ENCODE results near the gene ZSWIM4.

Gene ZSWIM4

DNA sequence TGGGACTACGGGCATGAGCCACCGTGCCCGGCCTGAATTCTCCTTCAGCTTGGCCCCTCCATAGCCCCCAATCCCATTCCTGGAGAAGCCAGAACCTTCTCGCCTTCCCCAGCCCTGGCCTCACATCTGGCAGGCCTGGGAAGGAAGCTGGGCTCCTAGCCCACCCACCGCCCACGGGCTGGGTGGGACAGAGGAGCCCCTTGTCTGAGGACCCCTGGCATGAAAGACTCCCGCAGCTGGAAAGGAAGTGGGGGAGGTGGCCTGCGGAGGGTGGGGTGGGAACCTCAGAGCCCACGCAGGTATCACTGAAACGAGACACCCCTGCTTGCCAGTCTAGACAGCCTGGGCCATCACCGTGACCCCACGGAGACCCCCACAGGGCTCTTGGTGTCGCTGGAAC, 74.0 kb downstream of the ZSWIM4 start:
- no peak for TF ChIP-seq REST (IDR thresholded peaks at IDR 0.05; ENCODE audit: insufficient read depth in 1 of 2, low read depth in 2 of 2, low read length in 2 of 2)
- TF ChIP-seq SIN3A (IDR thresholded peaks at IDR 0.05; ENCODE audit: borderline replicate concordance, insufficient read depth, low read length), result no peak
- TF ChIP-seq FOXP2 (optimal IDR thresholded peaks at IDR 0.05; ENCODE audit: borderline replicate concordance, extremely low read depth, extremely low read length, insufficient read depth), result no peak
- no peak for TF ChIP-seq POLR2AphosphoS5 (IDR thresholded peaks at IDR 0.05; ENCODE audit: low read depth, low read length)
- no peak for TF ChIP-seq TAF1 (IDR thresholded peaks at IDR 0.05; ENCODE audit: borderline replicate concordance, insufficient read depth, low read length)

DNA sequence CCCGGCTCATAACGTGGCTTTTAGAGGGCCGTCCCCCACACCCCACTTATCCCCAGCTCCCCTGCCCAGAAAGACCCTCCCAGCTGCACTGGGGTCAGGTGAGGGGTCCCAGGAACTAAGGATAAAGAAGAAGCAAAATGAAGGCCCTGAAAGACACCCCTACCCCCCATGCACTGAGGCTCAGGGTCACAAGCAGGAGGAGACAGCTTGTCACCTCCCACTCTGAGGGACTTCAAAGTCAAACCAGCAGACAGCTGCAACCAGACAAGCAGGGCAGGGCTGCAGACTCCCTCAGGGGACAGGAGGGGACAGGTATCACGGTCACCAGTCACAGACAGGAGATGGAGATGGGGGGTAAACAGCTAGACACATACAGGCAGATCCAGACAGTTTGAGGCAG, 75.6 kb downstream of the ZSWIM4 start:
- no peak for TF ChIP-seq POLR2AphosphoS5 (IDR thresholded peaks at IDR 0.05; ENCODE audit: low read depth, low read length)

GRCh38 chr19:13872339-13872694, 77.1 kb downstream of the ZSWIM4 start:
- TF ChIP-seq FOXP2 (optimal IDR thresholded peaks at IDR 0.05; ENCODE audit: borderline replicate concordance, extremely low read depth, extremely low read length, insufficient read depth) (no peak), REST (IDR thresholded peaks at IDR 0.05; ENCODE audit: insufficient read depth in 1 of 2, low read depth in 2 of 2, low read length in 2 of 2) (no peak), POLR2AphosphoS5 (IDR thresholded peaks at IDR 0.05; ENCODE audit: low read depth, low read length) (no peak), TAF1 (IDR thresholded peaks at IDR 0.05; ENCODE audit: borderline replicate concordance, insufficient read depth, low read length) (no peak), SIN3A (IDR thresholded peaks at IDR 0.05; ENCODE audit: borderline replicate concordance, insufficient read depth, low read length) (no peak)

GRCh38 chr19:13872695-13873389, 77.6 kb downstream of the ZSWIM4 start:
- TF ChIP-seq POLR2AphosphoS5 (IDR thresholded peaks at IDR 0.05; ENCODE audit: low read depth, low read length) (no peak), FOXP2 (optimal IDR thresholded peaks at IDR 0.05; ENCODE audit: borderline replicate concordance, extremely low read depth, extremely low read length, insufficient read depth) (no peak), SIN3A (IDR thresholded peaks at IDR 0.05; ENCODE audit: borderline replicate concordance, insufficient read depth, low read length) (no peak), REST (IDR thresholded peaks at IDR 0.05; ENCODE audit: insufficient read depth in 1 of 2, low read depth in 2 of 2, low read length in 2 of 2) (no peak), TAF1 (IDR thresholded peaks at IDR 0.05; ENCODE audit: borderline replicate concordance, insufficient read depth, low read length) (no peak)

GRCh38 chr19:13873834-13874515, 78.7 kb downstream of the ZSWIM4 start:
- TF ChIP-seq FOXP2 (optimal IDR thresholded peaks at IDR 0.05; ENCODE audit: borderline replicate concordance, extremely low read depth, extremely low read length, insufficient read depth), result no peak
- TF ChIP-seq TAF1 (IDR thresholded peaks at IDR 0.05; ENCODE audit: borderline replicate concordance, insufficient read depth, low read length), result no peak
- TF ChIP-seq SIN3A (IDR thresholded peaks at IDR 0.05; ENCODE audit: borderline replicate concordance, insufficient read depth, low read length), result no peak
- TF ChIP-seq REST (IDR thresholded peaks at IDR 0.05; ENCODE audit: insufficient read depth in 1 of 2, low read depth in 2 of 2, low read length in 2 of 2), result no peak
- TF ChIP-seq POLR2AphosphoS5 (IDR thresholded peaks at IDR 0.05; ENCODE audit: low read depth, low read length), result no peak
